GM21390 (cell line): ENCODE results near the gene OR52M1.

ENCODE experiments used
- ATAC-seq: cut with Tn5 transposase; IDR thresholded peaks from one replicate; pipeline ENCODE4 v1.9.1; 2021; ENCODE audit not compliant: unreplicated experiment

Gene OR52M1

DNA sequence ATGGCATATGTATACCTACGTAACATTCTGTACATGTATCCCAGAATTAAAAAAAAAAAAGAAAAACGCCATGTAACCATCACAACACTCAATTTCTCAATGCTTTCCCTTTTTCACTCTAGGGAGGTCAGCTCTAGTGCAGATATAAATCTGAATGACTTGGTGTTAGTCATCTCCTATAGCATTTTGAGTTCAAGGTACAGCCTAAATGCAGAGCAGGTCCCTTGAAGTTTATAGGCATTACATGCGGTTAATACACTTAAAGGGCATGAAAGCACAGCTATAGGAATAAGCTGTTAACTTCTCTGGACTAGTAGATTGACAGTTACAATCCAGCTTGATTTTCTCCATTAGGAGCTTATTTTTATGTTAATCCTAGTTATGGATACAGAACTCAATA, 20.4 kb downstream of the OR52M1 start:
- ATAC-seq, result no peak

DNA sequence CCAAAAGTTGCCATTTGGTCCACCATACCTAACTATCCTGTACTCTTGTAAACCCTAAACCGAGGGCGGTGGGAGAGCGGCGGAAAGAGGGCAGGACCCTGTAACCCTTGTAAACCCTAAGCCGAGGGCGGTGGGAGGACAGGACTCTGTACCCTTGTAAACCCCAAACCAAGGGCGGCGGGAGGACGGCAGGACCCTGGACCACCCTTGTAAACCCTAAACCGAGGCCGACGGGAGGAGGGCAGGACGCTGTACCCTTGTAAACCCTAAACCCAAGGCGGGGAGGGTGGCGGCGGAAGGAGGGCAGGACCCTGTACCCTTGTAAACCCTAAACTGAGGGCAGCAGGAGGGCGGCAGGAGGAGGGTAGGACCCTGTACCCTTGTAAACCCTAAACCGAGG, 24.1 kb downstream of the OR52M1 start:
- ATAC-seq, result no peak

DNA sequence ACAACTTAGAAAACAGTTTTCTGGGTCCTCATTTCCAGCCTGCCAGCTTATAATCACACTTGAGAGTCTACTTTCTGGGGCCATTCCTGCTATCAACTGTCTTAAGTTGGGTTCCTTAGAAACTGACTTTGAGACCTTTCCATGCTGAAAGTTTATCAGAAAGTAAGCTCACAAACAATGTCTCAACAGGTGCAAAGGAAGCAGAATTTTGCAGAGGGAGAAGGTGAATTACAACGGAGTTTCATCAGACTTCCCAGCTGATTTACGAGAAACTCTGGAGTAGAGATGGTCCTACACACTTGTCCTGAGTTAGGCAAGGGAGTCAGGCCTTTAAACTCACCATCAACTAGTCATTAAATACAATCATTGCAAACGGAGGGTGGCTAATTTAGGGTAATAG, 31.9 kb downstream of the OR52M1 start:
- no peak for ATAC-seq

DNA sequence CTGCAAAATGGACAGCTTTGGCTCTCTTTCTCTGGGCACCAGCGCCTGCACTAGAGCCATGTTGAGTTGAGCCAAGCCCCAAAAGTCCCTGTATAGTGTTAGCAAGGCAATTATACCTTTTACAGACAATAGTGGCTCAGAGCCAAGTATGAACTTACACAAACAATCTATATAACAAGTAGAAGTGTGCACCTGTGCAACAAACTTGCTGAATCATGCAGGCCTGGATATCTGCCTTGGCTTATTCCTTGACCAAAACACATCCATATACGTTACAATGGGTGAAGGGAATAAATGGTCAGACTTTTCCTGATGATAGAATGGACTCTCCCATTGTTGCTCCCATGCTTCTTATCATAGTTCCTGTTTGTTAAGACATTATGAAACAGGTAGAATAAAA, 32.8 kb downstream of the OR52M1 start:
- ATAC-seq, result no peak

DNA sequence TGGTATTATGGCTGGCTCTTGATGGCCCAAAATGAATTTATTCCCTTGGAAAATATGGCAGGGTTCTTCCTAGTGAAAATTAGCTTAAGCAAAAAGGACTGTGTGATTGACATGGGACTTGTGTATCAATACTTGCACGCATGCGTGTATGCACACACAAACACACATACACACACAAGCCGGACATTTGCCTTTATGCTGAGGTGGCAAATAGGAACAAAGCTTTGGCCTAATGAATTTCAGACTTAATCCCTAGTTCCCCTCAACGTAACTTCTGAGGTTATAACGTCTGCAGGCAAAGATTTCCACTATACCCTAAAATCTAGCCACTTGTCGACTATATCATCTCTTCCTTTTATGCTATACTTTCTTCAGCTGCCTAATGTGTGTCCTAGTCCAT, 33.6 kb downstream of the OR52M1 start:
- no peak for ATAC-seq

DNA sequence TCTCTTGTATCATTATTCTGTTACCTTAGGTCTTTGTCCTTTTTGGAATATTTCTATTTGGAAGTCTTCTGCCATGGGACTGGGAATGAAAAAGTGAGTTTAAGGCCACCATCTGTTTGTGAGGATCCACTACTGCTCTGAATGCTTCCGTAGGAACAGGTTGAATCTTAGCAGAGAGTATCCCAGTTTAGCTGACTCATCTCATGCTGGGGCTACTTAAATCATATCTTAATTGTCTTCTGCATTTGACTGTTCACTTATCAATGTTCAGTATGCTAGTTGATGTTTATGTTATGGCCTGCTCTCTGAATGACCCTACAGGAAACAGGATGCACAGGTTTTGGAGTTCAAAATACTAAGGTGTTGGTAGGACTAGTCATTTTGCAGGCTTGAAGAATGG, 35.1 kb downstream of the OR52M1 start:
- ATAC-seq, result no peak

DNA sequence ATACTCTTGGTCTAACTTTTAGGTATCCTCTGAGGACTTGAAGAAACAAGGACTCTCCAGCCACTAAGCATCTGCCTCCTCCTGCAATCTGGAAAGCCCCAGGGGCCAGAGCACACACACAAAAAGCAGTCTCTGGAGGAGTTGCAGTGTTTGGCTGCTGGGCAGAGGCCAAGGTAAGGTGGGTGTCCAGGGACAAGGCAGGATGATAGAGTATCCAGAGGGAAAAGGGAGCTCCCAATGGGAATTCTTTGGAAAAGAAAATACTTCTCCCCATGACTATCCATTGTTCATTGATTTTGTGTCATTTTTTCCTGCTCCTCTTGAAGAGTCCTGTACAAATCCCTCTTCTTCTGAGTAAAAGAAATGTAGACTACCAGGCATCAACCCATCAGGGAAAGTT, 36.5 kb downstream of the OR52M1 start, which contains the start of gene OR52I2:
OR52I2 (plus strand) TSS at position 301 of the 400 bp plus-strand sequence.
- ATAC-seq, result no peak

DNA sequence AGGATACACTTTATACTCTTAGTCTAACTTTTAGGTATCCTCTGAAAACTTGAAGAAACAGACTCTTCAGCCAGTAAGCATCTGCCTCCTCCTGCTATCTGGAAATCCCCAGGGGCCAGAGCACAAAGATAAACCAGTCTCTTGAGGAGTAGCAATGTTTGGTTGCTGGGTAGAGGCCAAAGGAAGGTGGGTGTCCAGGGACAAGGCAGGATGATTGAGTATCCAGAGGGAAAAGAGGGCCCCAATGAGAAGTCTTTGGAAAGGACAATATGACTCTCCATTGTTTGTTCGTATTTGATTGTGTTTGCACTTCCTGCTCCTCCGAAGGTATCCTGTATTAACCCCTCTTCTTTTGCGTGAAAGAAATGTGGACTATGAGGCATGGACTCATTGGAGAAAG, 44.0 kb downstream of the OR52M1 start:
- no peak for ATAC-seq

DNA sequence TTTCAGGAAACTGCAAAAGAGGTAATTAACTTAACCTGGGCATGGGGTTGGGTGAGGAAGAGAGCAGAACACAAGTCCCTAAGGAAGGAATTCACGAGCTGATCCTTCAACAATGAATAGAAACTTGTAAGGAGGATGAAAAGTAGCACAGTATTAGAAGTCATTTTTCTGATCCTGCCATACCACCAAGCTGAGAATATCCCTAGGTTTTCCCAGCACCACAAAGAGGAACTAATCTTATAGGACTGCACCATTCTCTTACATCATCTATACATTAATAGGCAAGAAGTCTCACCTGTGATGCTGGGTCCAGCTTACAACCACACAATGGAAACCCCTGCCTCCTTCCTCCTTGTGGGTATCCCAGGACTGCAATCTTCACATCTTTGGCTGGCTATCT, 48.7 kb downstream of the OR52M1 start, which contains the start of gene OR52I1:
OR52I1 (plus strand) TSS at position 301 of the 400 bp plus-strand sequence; CDS start at position 301, 0 bp downstream.
- no peak for ATAC-seq
